Ovary (tissue), 9 donors: Measurements from ENCODE around the gene KRTAP5-9. TPM values are rescaled to one million over a fixed set of nuclear protein-coding genes. Genes with fewer than 3 reads are reported as not detected.
"Not testable (repeated sequence)": the region's sequence is repeated elsewhere in the genome, so short reads cannot be mapped to it uniquely, and the experiment has no call there.

ENCODE experiments used
- DNase-seq, 5 donors: peaks; one replicate each; pipeline ENCODE4 v3.0.0-alpha.2; 2019 to 2020
- H3K27ac ChIP-seq, 2 donors: fragments of 200-600 bp; one replicate each; pipeline versions ENCODE4 v1.5.1 to v1.8.0; 2019 to 2022
- H3K27me3 ChIP-seq: fragments of 200-600 bp; one replicate; pipeline ENCODE4 v1.8.0; 2022
- H3K36me3 ChIP-seq: fragments of 200-600 bp; sonication (generic); one replicate; pipeline ENCODE4 v1.5.1; 2019
- H3K4me1 ChIP-seq: one replicate; pipeline ENCODE4 v1.8.1; 2013; ENCODE audit warnings: mild to moderate bottlenecking, moderate library complexity; ENCODE audit not compliant: insufficient read depth
- H3K4me3 ChIP-seq: fragments of 200-600 bp; sonication (generic); one replicate; pipeline ENCODE4 v1.5.1; 2017
- H3K9me3 ChIP-seq, 2 donors: fragments of 200-600 bp in 1 of 2; sonication (generic) in 1 of 2; one replicate each; pipeline versions ENCODE4 v1.5.1 to v1.8.1; 2013 to 2019; ENCODE audit warnings: mild to moderate bottlenecking in 1 of 2, moderate library complexity in 1 of 2
- EP300 ChIP-seq: sonication (generic); formaldehyde crosslinking; IDR thresholded peaks from one replicate; pipeline ENCODE4 v1.6.1; 2017; ENCODE audit warnings: antibody characterized with exemption
- POLR2A ChIP-seq: fragments of 450-650 bp; IDR thresholded peaks from one replicate; pipeline ENCODE4 v1.6.1; 2017; ENCODE audit warnings: antibody characterized with exemption, mild to moderate bottlenecking, moderate library complexity
- WGBS, 3 donors: extraction: QIAGEN DNeasy Blood & Tissue Kit in 1 of 3; methylation state at CpG; one replicate each; pipeline versions ENCODE4 v1.1.5 to v1.1.7; 2013 to 2017; 5-methylcytosine and 5-hydroxymethylcytosine counted together
- intact Hi-C, 4 donors: fragments of 100-400 bp; cut with DNase I; formaldehyde crosslinking; loops; one replicate each; pipeline versions ENCODE4 v1.11.0 to v1.15.1; 2022 to 2023
- polyA plus RNA-seq, 2 donors: library from polyadenylated mRNA; stranded (reverse); fragments of 200-250 nt in 1 of 2; fragments of 350-450 nt in 1 of 2; fragmentation: Illumina TruSeq in 1 of 2; extraction: RNeasy Lipid Tissue Mini Kit (QIAGEN cat#74804) in 1 of 2; gene quantifications; one replicate each; pipeline ENCODE4 v1.2.3, GENCODE V29; 2013 to 2014
- total RNA-seq, 7 donors: library from RNA; depleted of rRNA in 2 of 7; stranded (reverse); fragments of >200 nt in 2 of 7; fragmentation: NEBNext Ultra II Directional in 3 of 7; extraction: Animal tissue kit (Norgen Biotek cat#: 25700) in 3 of 7; gene quantifications; one replicate each; pipeline versions ENCODE4 v1.1.0 to v1.2.4, GENCODE V29; 2016 to 2023
- TF ChIP-seq, protein P1 (sequence below), 3 donors: fragments of 450-650 bp in 2 of 3; fragments of 200-600 bp in 1 of 3; IDR thresholded peaks; one replicate each; pipeline versions ENCODE4 v1.5.1 to v1.8.0; 2016 to 2022; ENCODE audit warnings: antibody characterized with exemption in 3 of 3, mild to moderate bottlenecking in 1 of 3
- donor health status: DM: no; HTN: no; CAD: no; lungs with moderate emphysema.
- donor health status: DM: no; HTN: no; CAD: no.
- donor health status: Bipolar disorder and iron deficiency.
- donor health status: DM: yes; HTN: yes; CAD: no.
- donor health status: DM: no; HTN: no; CAD: no.
- donor health status: DM: yes; HTN: yes; CAD: no.

The KRTAP5-9 gene
- total and polyA plus RNA-seq, 9 donors = 0.17 to 0.77 (median 0.46) TPM; not detected in 6

DNA sequence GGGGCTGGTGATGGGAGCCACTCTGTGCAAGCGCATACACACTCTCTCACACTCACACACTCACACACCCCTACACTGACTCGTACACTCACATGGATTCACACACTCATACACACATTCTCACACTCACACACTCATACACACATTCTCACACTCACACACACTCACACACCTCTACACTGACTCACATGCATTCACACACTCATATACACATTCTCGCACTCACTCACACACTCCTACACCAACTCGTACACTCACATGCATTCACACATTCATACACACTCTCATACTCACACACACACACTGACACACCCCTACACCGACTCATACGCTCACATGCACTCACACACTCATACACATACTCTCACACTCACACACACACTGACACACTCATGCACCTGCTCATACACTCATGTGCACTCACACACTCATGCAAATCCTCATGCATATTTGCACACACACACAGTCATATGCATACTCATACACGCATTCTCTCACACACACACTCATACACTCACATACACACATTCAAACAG, 29.3 kb downstream of the KRTAP5-9 start:
- 83 to 89% (median 85%) methylated on average over 7 of the region's 7 CpGs for WGBS, 3 donors
- DNase-seq = no peak
- H3K36me3 ChIP-seq = no peaks in the 10 kb centered on the region
- TF ChIP-seq POLR2A (no peak), EP300 (no peak)
- TF ChIP-seq, protein P1, sequence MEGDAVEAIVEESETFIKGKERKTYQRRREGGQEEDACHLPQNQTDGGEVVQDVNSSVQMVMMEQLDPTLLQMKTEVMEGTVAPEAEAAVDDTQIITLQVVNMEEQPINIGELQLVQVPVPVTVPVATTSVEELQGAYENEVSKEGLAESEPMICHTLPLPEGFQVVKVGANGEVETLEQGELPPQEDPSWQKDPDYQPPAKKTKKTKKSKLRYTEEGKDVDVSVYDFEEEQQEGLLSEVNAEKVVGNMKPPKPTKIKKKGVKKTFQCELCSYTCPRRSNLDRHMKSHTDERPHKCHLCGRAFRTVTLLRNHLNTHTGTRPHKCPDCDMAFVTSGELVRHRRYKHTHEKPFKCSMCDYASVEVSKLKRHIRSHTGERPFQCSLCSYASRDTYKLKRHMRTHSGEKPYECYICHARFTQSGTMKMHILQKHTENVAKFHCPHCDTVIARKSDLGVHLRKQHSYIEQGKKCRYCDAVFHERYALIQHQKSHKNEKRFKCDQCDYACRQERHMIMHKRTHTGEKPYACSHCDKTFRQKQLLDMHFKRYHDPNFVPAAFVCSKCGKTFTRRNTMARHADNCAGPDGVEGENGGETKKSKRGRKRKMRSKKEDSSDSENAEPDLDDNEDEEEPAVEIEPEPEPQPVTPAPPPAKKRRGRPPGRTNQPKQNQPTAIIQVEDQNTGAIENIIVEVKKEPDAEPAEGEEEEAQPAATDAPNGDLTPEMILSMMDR (IDR thresholded peaks at IDR 0.05) = no peak
- no peaks in the 10 kb centered on the region for H3K4me1 ChIP-seq
- intact Hi-C loops = no loop called here
- H3K4me3 ChIP-seq = no peak overlapping the region
- no peak overlapping the region for H3K27ac ChIP-seq
- H3K27me3 ChIP-seq = no peaks in the 10 kb centered on the region
- H3K9me3 ChIP-seq = no peaks in the 10 kb centered on the region

DNA sequence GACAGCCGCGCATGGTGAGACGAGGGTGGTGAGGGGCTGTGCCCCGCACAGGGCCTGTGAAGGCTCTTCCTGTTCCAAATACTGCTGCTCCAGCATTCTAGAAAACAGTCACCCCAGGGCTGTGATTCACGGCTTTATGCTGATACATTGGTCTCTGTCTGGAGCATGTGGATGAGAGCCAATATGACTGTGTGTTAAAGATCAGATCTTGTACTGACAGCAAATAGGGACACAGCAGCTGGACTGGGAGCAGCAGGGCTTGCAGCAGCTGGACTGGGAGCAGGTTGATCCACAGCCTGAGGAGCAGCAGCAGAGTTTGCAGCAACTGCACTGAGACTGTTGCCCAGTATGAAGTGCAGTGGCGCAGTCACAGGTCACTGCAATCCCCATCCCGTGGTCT, 31.3 kb downstream of the KRTAP5-9 start:
- H3K4me1 ChIP-seq, H3K27ac ChIP-seq, H3K9me3 ChIP-seq, H3K4me3 ChIP-seq, H3K27me3 ChIP-seq, H3K36me3 ChIP-seq, DNase-seq, intact Hi-C loops: not testable (repeated sequence)
- 59 to 68% (median 66%) methylated on average over 7 of the region's 7 CpGs for WGBS, 3 donors

DNA sequence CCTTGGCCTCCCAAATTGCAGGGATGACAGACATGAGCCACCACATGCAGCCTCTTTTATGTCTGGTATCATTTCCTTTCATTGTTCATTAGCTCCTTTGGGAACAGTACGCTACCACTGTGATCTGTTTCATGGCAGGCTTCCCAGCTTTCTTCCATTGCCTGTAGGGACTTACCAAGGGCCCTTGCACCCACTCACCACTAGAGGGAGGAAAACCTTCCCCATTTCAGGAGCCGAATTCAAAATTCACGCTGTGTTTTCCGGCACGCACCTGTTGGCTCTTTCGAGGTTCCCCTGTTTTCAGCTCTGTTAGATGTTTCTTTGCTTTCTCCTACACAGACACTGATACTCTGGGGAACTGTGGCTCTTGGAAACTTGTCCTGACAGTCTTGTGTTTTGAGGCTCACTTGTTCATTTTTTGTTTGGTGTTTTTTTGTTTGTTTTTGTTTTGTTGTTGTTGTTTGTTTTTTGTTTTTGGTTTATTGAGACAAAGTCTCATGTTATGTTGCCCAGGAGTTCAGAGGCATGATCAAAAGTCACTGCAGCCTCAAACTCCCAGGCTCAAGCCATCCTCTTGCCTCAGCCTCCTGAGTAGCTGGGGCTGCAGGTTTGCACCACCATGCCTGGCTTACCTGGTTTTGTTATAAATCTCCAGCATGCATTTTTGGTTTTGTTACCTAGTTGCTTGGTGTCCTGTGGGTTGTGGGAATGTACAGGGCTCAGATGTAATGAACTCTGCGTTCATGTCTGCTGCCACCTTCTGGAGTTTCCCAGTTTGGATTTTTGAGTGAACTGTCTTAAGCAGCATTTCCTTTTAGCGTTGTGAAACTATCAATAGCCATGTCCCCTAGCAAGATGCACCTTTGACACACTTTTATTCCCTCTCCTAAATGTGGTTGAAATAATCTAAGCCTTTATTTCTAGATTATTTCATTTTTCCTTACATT, 32.1 kb downstream of the KRTAP5-9 start:
- TF ChIP-seq, protein P1 (IDR thresholded peaks at IDR 0.05) = peak in 2 of 3 donors; percentile 29 to 40
- TF ChIP-seq EP300 = no peak
- TF ChIP-seq POLR2A = no peak
- Histone ChIP-seq H3K4me1 (no peaks in the 10 kb centered on the region), H3K27me3 (no peaks in the 10 kb centered on the region), H3K4me3 (no peak overlapping the region), H3K27ac (no peak overlapping the region), H3K9me3 (no peaks in the 10 kb centered on the region), H3K36me3 (no peaks in the 10 kb centered on the region)
- intact Hi-C loops = no loop called here
- WGBS, 3 donors = 4 to 8% (median 5%) methylated on average over 8 of the region's 8 CpGs
- DNase-seq = peak in 4 of 5 donors; percentile 24 to 49 (median 36)

DNA sequence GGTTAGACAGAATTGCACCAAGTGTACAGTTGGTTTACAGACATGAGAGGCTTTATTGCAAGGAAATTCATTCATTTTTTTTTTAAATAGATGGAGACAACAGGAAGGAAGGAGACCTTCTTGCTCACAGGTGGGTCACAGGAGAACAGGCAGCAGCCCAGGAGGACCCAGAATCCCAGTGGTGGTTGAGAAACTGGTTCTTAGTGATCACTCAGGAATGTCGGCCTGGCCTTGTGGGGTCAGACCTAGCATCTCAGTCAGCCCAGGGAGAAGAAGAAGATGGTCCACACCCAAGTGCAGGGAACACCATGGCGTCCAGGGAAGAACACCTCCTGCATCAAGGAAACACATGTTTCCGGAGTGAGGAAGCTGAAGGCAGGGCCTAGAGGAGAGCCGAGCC, 33.6 kb downstream of the KRTAP5-9 start:
- no peak overlapping the region for H3K4me3 ChIP-seq
- H3K9me3 ChIP-seq = no peaks in the 10 kb centered on the region
- intact Hi-C loops = no loop called here
- H3K27me3 ChIP-seq = no peaks in the 10 kb centered on the region
- no peaks in the 10 kb centered on the region for H3K4me1 ChIP-seq
- TF ChIP-seq EP300 = no peak
- TF ChIP-seq, protein P1 (IDR thresholded peaks at IDR 0.05) = no peak
- TF ChIP-seq POLR2A = no peak
- 74 to 88% (median 76%) methylated on average over 4 of the region's 4 CpGs for WGBS, 3 donors
- no peak overlapping the region for H3K27ac ChIP-seq
- no peaks in the 10 kb centered on the region for H3K36me3 ChIP-seq
- DNase-seq = no peak
